Fibroblast of lung (primary cell): ENCODE data around the gene STARD3NL. TPM values are rescaled to one million over a fixed set of nuclear protein-coding genes. Genes with fewer than 3 reads are reported as not detected.

ENCODE experiments used
- DNase-seq, 2 donors: peaks; one replicate each; pipeline versions ENCODE4 v3.0.0 to v3.0.0-alpha.2; 2010; ENCODE audit warnings: low read depth in 2 of 2
- H2AFZ ChIP-seq: 2 replicates; pipeline ENCODE4 v1.5.1; 2012; ENCODE audit warnings: low read length, control low read depth, inconsistent platforms
- H3K27ac ChIP-seq: 2 replicates; pipeline ENCODE4 v1.5.1; 2011; ENCODE audit warnings: low read length, control low read depth; ENCODE audit not compliant: insufficient read depth
- H3K27me3 ChIP-seq: 2 replicates; pipeline ENCODE4 v1.5.1; 2011; ENCODE audit warnings: mild to moderate bottlenecking, low read length; ENCODE audit not compliant: control insufficient read depth, insufficient read depth
- H3K36me3 ChIP-seq: 2 replicates; pipeline ENCODE4 v1.5.1; 2011; ENCODE audit warnings: low read length; ENCODE audit not compliant: control insufficient read depth, insufficient read depth
- H3K4me1 ChIP-seq: 2 replicates; pipeline ENCODE4 v1.5.1; 2011; ENCODE audit warnings: low read length; ENCODE audit not compliant: control insufficient read depth, insufficient read depth; ENCODE audit errors: extremely low read depth
- H3K4me2 ChIP-seq: 2 replicates; pipeline ENCODE4 v1.5.1; 2011; ENCODE audit warnings: low read length, control low read depth; ENCODE audit not compliant: insufficient read depth; ENCODE audit errors: extremely low read depth
- H3K4me3 ChIP-seq, 4 experiments: fragments of 200-600 bp in 1 of 4; sonication (generic) in 1 of 4; replicated peaks in 1 of 4; 2 replicates each; pipeline ENCODE4 v1.5.1; 2011 to 2016; ENCODE audit warnings: low read length in 4 of 4, low read depth in 3 of 4, mild to moderate bottlenecking in 3 of 4, control low read depth in 2 of 4, inconsistent platforms in 1 of 4, mixed read lengths in 1 of 4; ENCODE audit not compliant: insufficient read depth in 1 of 4; ENCODE audit errors: control extremely low read depth in 1 of 4
- H3K79me2 ChIP-seq: 2 replicates; pipeline ENCODE4 v1.5.1; 2012; ENCODE audit warnings: mild to moderate bottlenecking, low read length, inconsistent platforms; ENCODE audit not compliant: control insufficient read depth, insufficient read depth
- H3K9ac ChIP-seq: 2 replicates; pipeline ENCODE4 v1.5.1; 2011; ENCODE audit warnings: mild to moderate bottlenecking, low read length, control low read depth; ENCODE audit not compliant: insufficient read depth
- H3K9me3 ChIP-seq: 2 replicates; pipeline ENCODE4 v1.5.1; 2012; ENCODE audit warnings: low read depth, low read length; ENCODE audit not compliant: control insufficient read depth, insufficient read depth
- H4K20me1 ChIP-seq: 2 replicates; pipeline ENCODE4 v1.5.1; 2011; ENCODE audit warnings: low read length; ENCODE audit not compliant: control insufficient read depth, insufficient read depth; ENCODE audit errors: extremely low read depth
- CTCF ChIP-seq, 2 donors: IDR thresholded peaks in 1 of 2; conservative IDR thresholded peaks in 1 of 2; 1 replicate in 1 of 2; 2 replicates in 1 of 2; pipeline ENCODE4 v1.5.1; 2011 to 2012; ENCODE audit warnings: low read length in 2 of 2, control low read depth in 1 of 2, inconsistent platforms in 1 of 2, low read depth in 1 of 2, mild to moderate bottlenecking in 1 of 2
- EZH2 ChIP-seq: IDR thresholded peaks from 2 replicates; pipeline ENCODE4 v1.5.1; 2012; ENCODE audit warnings: low read length, control low read depth, mild to moderate bottlenecking; ENCODE audit errors: missing control alignments
- polyA plus RNA-seq, 2 donors: library from polyadenylated mRNA; depleted of rRNA in 1 of 2; stranded (reverse) in 1 of 2; unstranded in 1 of 2; fragments of >200 nt; gene quantifications; 2 replicates each; pipeline ENCODE4 v1.2.1, GENCODE V29; 2011 to 2012; ENCODE audit warnings: missing spikeins in 1 of 2
- total RNA-seq: library from RNA; depleted of rRNA; stranded (reverse); fragments of >200 nt; gene quantifications from 2 replicates; pipeline ENCODE4 v1.2.1, GENCODE V29; 2014

Gene STARD3NL
- total and polyA plus RNA-seq, 2 donors (not counting 1 experiment from before 2014, with no cell fraction given) = 71.9 to 105 TPM

GRCh38 chr7:38182450-38182849 is 4.4 kb downstream of the STARD3NL start:
- Histone ChIP-seq H3K36me3 (no peaks in the 10 kb centered on the region), H3K4me3 (no peak overlapping the region), H4K20me1 (no peaks in the 10 kb centered on the region)

GRCh38 chr7:38185395-38186307 is 7.6 kb downstream of the STARD3NL start:
- peaks cover 3% of the 10 kb centered on the region for H3K4me1 ChIP-seq
- no peaks in the 10 kb centered on the region for H3K9me3 ChIP-seq
- H3K79me2 ChIP-seq = peaks cover 61% of the 10 kb centered on the region
- H3K9ac ChIP-seq = no peak overlapping the region
- H3K36me3 ChIP-seq = no peaks in the 10 kb centered on the region
- DNase-seq = no peak
- peaks cover 2% of the 10 kb centered on the region for H4K20me1 ChIP-seq
- no peak overlapping the region for H2AFZ ChIP-seq
- H3K4me3 ChIP-seq = no peak overlapping the region
- no peaks in the 10 kb centered on the region for H3K27me3 ChIP-seq
- no peak overlapping the region for H3K4me2 ChIP-seq
- TF ChIP-seq CTCF (conservative IDR thresholded peaks at IDR 0.05 in 1 of 2, IDR thresholded peaks at IDR 0.05 in 1 of 2; ENCODE audit: low read depth in 1 of 2, low read length in 2 of 2) = no peak
- no peak for TF ChIP-seq EZH2
- no peak overlapping the region for H3K27ac ChIP-seq

More at GRCh38 chr7:38182450-38182849, 4.4 kb downstream of the STARD3NL start:
- Histone ChIP-seq H3K9ac (no peak overlapping the region), H2AFZ (no peak overlapping the region), H3K4me2 (no peak overlapping the region), H3K9me3 (no peaks in the 10 kb centered on the region), H3K27me3 (no peaks in the 10 kb centered on the region), H3K4me1 (peaks cover 4% of the 10 kb centered on the region), H3K79me2 (peaks cover 62% of the 10 kb centered on the region), H3K27ac (no peak overlapping the region)
- no peak for DNase-seq
- TF ChIP-seq EZH2 = no peak
- no peak for TF ChIP-seq CTCF (conservative IDR thresholded peaks at IDR 0.05 in 1 of 2, IDR thresholded peaks at IDR 0.05 in 1 of 2; ENCODE audit: low read depth in 1 of 2, low read length in 2 of 2)

- Histone ChIP-seq H3K27ac (no peak overlapping the region), H4K20me1 (peaks cover 2% of the 10 kb centered on the region)
- peak; percentile 59 to 82 for DNase-seq
These were observed 8.7 kb downstream of the STARD3NL start for GRCh38 chr7:38186593-38187314.

More at GRCh38 chr7:38186593-38187314, 8.7 kb downstream of the STARD3NL start:
- Histone ChIP-seq H2AFZ (no peak overlapping the region), H3K4me1 (peaks cover 3% of the 10 kb centered on the region), H3K4me3 (no peak overlapping the region), H3K9me3 (no peaks in the 10 kb centered on the region), H3K9ac (no peak overlapping the region), H3K79me2 (peaks cover 61% of the 10 kb centered on the region), H3K27me3 (no peaks in the 10 kb centered on the region), H3K4me2 (no peak overlapping the region), H3K36me3 (no peaks in the 10 kb centered on the region)
- TF ChIP-seq EZH2 (no peak), CTCF (conservative IDR thresholded peaks at IDR 0.05 in 1 of 2, IDR thresholded peaks at IDR 0.05 in 1 of 2; ENCODE audit: low read depth in 1 of 2, low read length in 2 of 2) (no peak)
